HG02642 (cell line): Measurements from ENCODE around the gene RPLP2.

ENCODE experiments used
- ATAC-seq: cut with Tn5 transposase; IDR thresholded peaks from one replicate; pipeline ENCODE4 v1.9.1; 2021; ENCODE audit warnings: mild to moderate bottlenecking; ENCODE audit not compliant: unreplicated experiment, poor library complexity

The RPLP2 gene

DNA sequence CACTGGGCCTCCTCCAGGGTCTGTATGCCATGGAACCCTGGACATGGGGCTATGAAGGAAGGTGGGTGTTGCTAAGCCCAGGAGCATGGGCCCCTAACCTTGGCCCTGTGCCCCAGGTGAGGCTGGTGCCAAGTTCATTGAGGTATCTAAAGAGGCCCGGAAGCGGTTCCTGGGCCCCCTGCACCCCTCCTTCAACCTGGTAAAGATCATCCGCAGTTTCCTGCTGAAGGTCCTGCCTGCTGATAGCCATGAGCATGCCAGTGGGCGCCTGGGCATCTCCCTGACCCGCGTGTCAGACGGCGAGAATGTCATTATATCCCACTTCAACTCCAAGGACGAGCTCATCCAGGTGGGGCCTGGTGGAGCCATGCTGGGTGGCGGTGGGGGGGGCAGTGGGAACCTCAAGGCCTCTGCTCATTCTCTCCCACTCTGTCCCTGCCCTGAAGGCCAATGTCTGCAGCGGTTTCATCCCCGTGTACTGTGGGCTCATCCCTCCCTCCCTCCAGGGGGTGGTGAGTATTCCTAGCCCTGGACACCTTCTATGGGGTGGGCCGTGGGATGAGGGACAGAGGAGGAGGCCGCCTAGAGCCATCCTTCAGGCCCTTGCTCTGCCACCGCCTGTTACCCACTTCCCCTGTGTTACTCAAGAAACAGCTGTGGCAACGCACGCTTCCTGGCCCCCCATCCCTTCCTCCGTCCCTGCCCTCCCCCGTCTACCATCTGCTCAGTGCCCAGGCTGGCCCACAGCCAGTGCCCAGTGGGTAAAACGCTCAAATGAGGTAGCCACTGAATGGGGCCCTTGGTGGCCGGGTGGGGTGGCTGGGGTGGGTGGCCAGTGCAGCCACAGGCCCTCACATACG, 12.0 kb downstream of the RPLP2 start:
- ATAC-seq: no peak

DNA sequence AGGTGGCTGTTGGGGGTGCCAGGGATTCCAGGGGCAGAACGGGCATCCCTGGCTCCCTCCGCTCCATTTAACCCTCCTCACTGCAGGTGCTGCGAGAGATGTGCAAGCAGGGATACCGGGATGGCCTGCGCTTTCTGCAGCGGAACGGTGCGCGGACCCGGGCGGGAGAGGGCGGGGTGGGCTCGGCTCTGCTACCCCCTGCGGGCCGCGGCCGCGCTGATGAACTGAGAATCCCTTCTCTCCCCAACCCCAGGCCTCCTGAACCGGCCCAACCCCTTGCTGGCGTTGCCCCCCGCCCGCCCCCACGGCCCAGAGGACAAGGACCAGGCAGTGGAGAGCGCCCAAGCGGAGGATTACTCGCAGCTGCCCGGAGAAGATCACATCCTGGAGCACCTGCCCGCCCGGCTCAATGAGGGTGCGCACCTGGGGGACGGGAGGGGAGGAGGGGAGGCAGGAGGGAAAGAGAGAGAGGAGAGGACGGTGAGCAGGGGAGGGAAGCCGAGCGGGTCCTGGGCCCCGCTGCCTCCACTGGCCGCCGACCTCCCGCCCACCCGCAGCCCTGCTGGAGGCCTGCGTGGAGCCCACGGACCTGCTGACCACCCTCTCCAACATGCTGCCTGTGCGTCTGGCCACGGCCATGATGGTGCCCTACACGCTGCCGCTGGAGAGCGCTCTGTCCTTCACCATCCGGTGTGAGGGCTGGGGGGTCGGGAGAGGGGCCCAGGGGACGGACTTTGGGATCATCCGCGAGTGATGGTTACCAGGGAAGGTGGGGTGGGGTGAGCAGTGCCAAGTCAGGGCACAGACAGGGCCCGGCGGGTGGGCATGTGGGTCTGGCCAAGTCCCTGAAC, 13.9 kb downstream of the RPLP2 start:
- ATAC-seq: no peak

DNA sequence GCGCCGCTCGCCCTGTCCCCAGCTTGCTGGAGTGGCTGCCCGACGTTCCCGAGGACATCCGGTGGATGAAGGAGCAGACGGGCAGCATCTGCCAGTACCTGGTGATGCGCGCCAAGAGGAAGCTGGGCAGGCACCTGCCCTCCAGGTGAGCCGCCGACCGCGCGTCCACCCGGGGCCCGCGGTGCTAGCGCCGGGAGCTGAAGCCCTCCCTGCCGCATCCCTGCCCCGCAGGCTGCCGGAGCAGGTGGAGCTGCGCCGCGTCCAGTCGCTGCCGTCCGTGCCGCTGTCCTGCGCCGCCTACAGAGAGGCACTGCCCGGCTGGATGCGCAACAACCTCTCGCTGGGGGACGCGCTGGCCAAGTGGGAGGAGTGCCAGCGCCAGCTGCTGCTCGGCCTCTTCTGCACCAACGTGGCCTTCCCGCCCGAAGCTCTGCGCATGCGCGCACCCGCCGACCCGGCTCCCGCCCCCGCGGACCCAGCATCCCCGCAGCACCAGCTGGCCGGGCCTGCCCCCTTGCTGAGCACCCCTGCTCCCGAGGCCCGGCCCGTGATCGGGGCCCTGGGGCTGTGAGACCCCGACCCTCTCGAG, 14.6 kb downstream of the RPLP2 start:
- no peak for ATAC-seq

DNA sequence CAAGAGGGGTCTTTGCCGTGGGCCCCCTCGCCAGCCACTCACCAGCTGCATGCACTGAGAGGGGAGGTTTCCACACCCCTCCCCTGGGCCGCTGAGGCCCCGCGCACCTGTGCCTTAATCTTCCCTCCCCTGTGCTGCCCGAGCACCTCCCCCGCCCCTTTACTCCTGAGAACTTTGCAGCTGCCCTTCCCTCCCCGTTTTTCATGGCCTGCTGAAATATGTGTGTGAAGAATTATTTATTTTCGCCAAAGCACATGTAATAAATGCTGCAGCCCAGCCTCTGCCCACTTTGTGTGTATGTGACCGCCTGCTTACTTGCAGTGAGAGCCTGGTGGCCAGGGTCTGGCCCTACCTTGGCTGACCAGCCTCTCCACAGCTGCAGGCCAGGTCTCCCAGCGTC, 15.2 kb downstream of the RPLP2 start:
- no peak for ATAC-seq

DNA sequence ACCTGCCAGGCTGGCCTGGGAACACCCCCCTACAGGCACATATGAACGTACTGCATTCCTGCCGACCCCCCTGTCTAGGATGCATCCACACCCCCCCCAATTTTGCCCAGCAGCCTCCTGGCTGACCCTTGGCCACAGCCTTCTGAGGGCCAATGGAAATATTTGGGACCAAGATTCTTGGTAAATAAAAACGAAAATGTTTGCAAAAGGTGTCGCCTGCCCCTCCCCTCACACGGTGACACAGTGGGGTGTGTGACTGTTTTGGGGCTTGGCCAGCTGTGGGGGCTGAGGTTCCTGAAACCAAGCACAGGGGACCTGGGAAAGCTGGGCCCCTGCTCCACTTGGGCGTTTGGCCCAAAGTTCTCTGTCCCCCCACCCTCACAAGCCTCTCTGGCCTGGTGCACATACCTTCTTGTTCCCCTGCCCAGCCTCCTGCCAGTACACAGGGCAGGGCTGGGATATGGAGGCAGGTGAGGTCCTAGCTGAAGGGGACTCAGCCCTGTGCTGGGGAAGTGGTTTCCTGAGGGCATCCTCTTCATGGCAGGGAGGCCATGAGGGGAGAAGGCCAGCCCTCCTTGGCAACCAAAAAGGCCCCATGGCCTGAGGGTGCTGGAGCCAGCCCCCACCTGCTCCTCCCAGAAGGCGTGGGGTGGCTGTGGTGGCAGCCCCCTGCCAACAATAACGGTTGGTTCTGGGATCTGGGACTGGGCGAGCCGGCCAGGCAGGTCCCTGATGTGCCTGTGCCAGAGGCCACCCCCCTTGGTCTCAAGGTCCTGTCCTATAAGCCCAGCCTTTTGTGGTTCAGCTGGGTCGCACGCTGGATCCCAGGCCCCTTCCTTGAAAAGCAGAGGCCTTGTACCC, 15.8 kb downstream of the RPLP2 start:
- no peak for ATAC-seq

DNA sequence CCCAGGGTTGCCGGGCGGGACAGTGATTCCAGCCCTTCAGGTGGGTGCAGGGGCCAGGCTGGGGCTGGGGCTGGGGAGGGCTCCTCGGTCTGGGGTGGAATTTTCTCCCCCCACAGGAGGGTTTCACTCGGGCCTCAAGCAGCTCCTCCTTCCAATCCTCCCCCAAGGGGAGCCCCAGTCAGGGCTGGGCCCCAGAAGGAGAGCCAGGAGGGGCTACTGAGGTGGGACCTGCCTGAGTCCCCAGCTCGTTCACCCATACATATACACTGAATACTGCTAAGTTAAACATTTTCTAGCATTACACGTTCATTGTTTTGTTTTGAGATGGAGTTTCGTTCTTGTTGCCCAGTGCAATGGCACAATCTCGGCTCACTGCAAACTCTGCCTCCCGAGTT, 16.5 kb downstream of the RPLP2 start:
- no peak for ATAC-seq

DNA sequence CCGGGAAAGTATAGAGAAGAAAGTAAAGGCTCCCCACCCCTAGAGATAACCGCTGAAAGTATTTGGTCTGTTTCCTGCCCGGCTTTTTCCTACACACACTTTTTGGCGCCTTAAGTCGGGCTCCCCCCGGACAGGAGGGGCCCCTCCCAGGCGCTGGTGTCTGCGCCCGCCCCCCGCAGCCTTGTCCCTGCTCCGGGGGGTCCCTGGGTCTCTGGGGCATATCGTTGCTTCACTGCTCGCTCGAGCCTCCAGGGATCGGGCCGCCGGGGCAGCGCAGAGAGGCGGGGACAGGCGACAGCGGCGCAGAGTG, 17.0 kb downstream of the RPLP2 start:
- ATAC-seq: no peak

DNA sequence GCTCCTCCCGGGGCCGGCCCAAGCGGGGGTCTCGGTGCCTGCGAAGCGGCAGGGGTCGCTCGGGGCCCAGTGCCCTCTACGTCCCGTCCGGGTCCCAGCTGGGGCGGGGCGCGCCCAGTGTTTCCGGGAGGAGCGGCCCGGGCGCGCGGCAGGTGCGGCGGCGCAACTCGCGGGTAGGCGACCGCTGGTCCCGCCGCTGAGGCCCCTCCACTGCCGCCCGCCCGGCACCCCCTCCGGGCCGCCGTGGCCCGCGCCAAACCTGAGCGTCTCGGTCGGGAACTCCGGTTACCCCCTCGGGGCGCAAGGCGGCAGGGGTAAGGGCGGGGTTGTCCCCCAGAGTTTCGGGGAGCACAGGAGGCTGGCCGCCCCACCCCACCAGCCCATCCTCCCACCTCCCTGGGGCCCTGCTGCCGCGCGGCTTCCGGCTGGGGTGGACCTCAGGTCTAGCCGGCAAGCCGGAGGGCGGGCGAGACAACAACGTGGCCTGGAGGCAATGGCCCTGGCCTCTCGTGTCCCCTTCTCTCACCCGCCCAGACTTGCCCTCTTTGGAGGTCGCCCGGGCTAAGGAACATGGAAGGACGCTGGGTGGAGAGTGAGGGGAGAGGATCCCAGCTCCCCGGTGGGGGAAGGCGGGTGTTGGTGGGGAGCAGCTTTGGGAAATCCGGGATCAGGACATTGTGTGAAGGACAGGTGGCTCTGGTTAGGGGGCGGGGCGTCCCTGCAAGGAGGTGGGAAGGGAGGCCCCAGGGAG, 17.6 kb downstream of the RPLP2 start:
- ATAC-seq: peak; percentile 45

DNA sequence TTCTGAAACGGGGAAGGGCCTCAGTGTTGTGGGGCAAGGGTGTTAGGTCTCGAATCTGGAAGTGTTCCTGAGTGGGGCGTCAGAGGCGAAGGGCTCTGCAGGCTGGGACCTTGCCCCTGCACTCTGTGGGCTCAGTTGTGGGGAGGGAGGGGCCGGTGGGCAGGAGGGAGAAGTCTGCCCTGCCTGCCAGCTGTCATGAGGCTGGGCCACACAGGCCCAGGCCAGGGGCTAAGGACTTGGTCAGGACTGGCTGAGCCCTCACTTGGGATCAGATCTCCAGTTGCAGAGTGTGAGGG, 18.1 kb downstream of the RPLP2 start, which contains the start of gene CRACR2B:
TSS of gene CRACR2B (plus strand) at position 23 of the 296 bp plus-strand sequence. CDS start 689 bp downstream, outside the sequence.
- ATAC-seq: no peak

DNA sequence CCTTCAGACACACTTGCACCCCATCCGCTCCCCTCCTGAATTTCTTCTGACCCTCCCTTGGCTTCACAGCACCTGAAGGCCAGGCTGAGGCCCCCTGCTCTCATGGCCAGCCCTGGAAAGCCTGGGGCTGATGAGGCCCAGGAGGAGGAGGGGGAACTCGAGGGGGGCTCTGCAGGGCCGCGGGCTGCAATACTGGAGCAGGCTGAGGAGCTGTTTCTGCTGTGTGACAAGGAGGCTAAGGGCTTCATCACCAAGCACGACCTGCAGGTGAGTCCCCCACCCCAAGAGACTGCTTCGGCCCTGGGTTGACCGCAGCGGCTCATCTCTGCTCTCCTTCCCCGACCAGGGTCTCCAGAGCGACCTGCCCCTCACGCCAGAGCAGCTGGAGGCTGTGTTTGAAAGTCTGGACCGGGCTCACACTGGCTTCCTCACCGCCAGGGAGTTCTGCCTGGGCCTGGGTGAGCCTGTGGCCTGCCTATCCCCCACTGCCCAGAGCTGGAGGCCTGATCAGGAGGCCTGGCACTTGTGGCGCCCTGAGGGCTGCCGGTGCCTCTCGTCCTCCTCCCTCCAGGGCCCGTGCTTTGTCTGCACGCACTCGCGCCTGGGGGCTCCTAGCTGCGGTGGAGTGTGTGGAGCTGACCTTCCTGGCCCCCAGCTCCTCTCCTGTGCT, 18.9 kb downstream of the RPLP2 start:
- no peak for ATAC-seq

DNA sequence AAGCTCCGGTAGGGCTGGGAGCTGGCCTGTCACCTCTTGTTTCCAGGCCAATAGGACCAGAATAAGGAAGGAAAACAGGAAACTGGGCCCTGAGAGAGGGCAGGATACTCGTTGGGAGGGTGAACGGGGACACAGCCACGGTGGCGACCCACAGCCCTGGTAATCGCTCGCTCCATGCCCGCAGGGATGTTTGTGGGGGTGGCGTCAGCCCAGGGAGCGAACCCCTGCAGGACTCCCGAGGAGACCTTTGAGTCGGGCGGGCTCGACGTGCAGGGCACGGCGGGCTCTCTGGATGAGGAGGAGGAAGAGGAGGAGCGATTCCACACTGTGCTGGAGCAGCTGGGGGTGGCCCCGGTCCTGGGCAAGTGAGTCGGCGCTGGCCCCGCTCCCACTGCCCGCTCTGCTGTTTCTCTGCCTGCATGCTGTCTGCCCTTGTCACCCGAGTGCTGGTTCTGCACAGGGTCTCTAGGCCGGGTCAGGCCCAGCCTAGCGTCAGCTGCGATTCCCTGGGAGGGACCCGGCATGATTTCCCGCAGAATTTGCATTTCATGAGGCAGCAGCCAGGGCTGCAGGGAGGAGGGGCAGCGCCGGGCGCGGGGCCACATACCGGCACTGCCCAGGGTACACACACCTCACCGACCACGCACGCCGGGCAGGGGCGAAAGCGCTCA, 19.5 kb downstream of the RPLP2 start:
- no peak for ATAC-seq

DNA sequence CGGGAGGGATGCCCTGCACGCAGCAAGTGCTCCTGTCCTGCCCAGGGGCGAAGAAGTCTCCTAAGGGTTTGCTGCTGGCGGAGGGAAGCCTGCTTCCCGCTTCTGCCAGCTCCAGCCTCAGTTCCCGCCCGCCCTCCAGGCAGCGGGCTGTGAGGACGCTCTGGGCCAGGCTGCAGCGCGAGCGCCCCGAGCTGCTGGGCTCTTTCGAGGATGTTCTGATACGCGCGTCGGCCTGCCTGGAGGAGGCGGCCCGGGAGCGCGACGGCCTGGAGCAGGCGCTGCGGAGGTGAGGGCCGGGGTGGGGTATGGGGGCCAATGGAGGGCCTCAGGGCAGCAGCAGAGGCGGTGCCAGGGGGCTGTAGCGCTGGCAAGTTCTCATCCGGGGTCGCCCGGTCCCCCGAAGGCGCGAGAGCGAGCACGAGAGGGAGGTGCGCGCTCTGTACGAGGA, 20.1 kb downstream of the RPLP2 start:
- no peak for ATAC-seq

DNA sequence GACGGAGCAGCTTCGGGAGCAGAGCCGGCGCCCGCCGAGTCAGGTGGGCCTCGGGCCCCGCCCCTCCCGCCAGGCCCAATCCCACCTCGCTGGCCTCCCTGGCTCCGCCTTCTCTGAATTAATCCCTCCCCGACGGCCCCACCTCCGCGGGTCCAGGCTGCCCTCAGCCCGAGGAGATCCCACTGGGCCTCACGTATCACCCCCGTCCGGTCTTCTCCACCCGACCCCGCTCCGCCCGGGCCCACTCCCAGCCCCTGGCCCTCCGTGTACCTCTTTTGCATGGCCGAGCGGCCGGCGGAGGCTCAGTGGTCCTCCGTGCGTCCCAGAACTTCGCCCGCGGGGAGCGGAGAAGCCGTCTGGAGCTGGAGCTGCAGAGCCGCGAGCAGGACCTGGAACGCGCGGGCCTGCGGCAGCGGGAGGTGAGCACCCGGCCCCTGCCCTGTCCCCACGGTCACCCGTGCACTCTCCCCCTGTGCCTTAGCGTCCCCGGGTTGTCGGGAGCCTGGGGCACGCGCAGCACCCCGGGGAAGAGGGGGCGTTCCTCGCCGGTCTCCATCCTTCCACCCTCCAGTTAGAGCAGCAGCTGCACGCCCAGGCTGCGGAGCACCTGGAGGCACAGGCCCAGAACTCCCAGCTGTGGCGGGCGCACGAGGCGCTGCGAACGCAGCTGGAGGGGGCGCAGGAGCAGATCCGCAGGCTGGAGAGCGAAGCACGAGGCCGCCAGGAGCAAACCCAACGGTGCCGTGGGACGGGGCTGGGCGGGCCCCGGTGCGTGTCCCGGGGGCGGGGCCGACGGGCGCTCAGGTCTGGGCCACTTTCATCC, 20.7 kb downstream of the RPLP2 start:
- ATAC-seq: peak; percentile 29

DNA sequence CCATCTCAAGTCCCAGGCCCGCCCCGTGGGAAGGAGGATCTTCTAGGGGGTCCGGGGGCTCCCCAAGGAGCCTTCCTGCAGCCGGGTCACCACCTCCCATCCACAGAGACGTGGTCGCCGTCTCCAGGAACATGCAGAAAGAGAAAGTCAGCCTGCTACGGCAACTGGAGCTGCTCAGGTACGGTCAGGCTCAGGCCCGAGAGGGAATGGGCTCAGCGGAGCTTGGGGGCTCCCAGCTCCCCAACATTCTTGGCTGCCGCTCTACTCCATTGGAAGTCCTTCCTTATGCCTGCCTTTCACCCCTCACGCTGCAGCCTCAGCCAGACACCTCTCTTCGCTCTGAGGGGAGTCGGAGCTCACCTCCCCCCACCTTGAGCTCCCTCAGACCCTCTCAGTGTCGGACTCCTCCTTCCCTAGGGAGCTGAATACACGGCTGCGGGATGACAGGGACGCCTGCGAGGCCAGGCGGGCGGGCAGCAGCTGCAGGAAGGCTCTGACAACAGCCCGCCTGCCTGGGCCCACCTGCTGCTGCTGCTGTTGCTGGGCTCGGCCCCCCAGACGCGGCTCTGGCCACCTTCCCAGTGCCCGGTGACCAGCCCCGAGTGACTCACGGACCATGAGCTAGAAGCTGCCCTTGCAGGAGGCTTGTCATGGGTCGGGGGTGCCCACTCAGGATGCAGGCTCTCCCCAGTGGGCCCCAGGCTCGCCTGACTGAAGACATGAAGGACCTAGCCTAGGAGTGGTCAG, 21.5 kb downstream of the RPLP2 start:
- no peak for ATAC-seq

DNA sequence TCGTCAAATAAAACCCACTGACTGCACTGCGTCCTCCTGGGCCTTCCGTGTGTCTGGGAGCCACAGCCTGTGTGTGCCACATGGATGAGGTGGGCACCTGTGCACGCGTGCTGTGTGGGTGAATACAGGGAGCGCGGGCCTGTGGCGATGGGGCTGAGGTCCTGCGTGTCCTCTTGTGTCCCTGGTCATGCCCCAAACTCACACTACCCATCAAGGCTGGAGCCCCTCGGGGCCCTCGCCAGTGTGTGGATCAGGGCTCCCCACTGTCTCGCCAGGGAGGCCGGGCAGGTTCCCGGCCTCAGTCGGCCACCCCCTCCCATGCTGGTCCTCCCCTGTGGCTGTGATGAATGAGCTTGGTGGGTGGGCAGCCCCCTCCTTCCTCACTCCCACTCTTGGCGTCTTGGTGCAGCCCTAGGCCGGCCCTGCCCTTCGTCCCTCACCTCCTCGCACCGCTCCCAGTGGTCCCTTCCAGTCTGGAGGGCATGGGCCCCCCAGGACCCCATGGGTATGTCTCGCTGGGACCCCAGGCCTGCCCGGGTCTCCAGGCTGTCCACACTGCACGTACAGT, 22.3 kb downstream of the RPLP2 start:
- no peak for ATAC-seq

DNA sequence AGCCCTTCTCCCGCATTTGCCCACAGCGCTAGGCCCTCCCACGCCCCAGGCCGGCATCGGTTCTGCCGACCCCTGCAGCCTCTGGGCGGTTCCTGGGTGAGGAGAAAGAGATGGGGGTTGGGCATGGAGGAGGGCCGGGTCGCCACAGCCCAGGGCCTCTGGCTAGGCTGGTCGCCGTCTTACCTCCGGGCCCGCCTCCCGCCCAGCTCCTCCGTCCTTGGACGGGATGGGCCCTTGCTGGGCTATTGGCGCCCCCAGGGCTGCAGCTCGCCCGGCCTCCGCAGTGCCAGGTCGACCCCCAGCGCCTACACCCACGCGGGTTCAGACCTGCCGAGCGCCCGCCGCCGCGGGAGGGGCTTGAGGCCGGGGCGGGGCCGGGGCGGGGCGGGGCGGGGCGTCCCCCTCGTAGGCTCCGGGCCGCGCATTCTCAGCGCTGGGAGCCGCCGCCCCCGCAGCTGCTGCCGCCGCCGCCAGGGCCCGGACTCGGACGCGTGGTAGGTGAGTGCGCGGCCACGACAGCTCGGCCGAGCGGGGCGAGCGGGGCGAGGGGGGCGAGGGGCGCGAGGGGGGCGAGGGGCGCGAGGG, 22.9 kb downstream of the RPLP2 start, which contains the start of gene CD151:
TSS of gene CD151 (plus strand) at position 424 of the 585 bp plus-strand sequence. CDS start 3,118 bp downstream, outside the sequence.
- ATAC-seq: peak; percentile 46
